DMS53 treated with DMSO at 0.1 percent for 48 hours (cell line): Measurements from ENCODE around the gene COQ5.

Source experiments
- DNase-seq: peaks from one replicate; lab custom pipeline; 2025; ENCODE audit not compliant: unreplicated experiment; lab: John Stamatoyannopoulos, UW

COQ5 gene

GRCh38 chr12:120457133-120457532 is 71.8 kb downstream of the COQ5 start:
- no peak for DNase-seq

- DNase-seq, result no peak
These were observed 73.7 kb downstream of the COQ5 start for GRCh38 chr12:120455302-120455701.

GRCh38 chr12:120453977-120454376 is 75.0 kb downstream of the COQ5 start:
- DNase-seq, result peak; percentile 31
